ENCODE data around the gene ATP6V1A. TPM values are rescaled to one million over a fixed set of nuclear protein-coding genes. Genes with fewer than 3 reads are reported as not detected.
A peak's percentile ranks its signal among the peaks of the same experiment; 100 is the strongest.

ATP6V1A gene
- 10 to 100 TPM in 4 of 5 donors, 1 to 10 TPM in 1; 4.3 to 75.6 (median 34.2) TPM for total RNA-seq
- 10 to 100 TPM; 11.6 to 13.3 (median 12.7) TPM for polyA plus RNA-seq
- long read RNA-seq, donor 1, full-length matches to known transcripts = 1 of 1 reads
- long read RNA-seq, donor 1, partial matches to known transcripts = 0 of 1 reads
- long read RNA-seq, donor 1, other reads (novel, unspliced or antisense) = 0 of 1 reads
- long read RNA-seq, donor 2, full-length matches to known transcripts = 5 of 5 reads
- long read RNA-seq, donor 2, partial matches to known transcripts = 0 of 5 reads
- long read RNA-seq, donor 2, other reads (novel, unspliced or antisense) = 0 of 5 reads
- long read RNA-seq, donor 3, full-length matches to known transcripts = 2 of 24 reads
- long read RNA-seq, donor 3, partial matches to known transcripts = 22 of 24 reads
- long read RNA-seq, donor 3, other reads (novel, unspliced or antisense) = 0 of 24 reads
- long read RNA-seq, donor 4, full-length matches to known transcripts = 2 of 2 reads
- long read RNA-seq, donor 4, partial matches to known transcripts = 0 of 2 reads
- long read RNA-seq, donor 4, other reads (novel, unspliced or antisense) = 0 of 2 reads
- long read RNA-seq, donor 5, full-length matches to known transcripts = 5 of 12 reads
- long read RNA-seq, donor 5, partial matches to known transcripts = 7 of 12 reads
- long read RNA-seq, donor 5, other reads (novel, unspliced or antisense) = 0 of 12 reads
- long read RNA-seq, donor 6 = 0 reads
- long read RNA-seq, donor 7, full-length matches to known transcripts = 2 of 2 reads
- long read RNA-seq, donor 7, partial matches to known transcripts = 0 of 2 reads
- long read RNA-seq, donor 7, other reads (novel, unspliced or antisense) = 0 of 2 reads
- long read RNA-seq, donor 8, full-length matches to known transcripts = 11 of 11 reads
- long read RNA-seq, donor 8, partial matches to known transcripts = 0 of 11 reads
- long read RNA-seq, donor 8, other reads (novel, unspliced or antisense) = 0 of 11 reads
- long read RNA-seq, donor 9, full-length matches to known transcripts = 3 of 3 reads
- long read RNA-seq, donor 9, partial matches to known transcripts = 0 of 3 reads
- long read RNA-seq, donor 9, other reads (novel, unspliced or antisense) = 0 of 3 reads
- long read RNA-seq, donor 10 = 0 reads

GRCh38 chr3:113746548-113747282 lies at the start of gene ATP6V1A:
TSS of gene ATP6V1A (plus strand) at chr3:113747035. CDS start at chr3:113778754, 31,719 bp downstream.
- DNase-seq = peak; percentile 93 to 98

GRCh38 chr3:113697500-113698090 lies 49.2 kb upstream of the ATP6V1A start:
- TF ChIP-seq POLR2A (IDR thresholded peaks at IDR 0.05) (no peak), CTCF (IDR thresholded peaks at IDR 0.05) (no peak)
- intact Hi-C loops (cut with DNase I; ENCODE audit: low total_unique reads) = no loop called here
- Histone ChIP-seq H3K27ac (peak overlapping the region; percentile 77 to 100 (median 99)), H3K27me3 (no peaks in the 10 kb centered on the region), H3K9me3 (no peaks in the 10 kb centered on the region), H3K36me3 (no peaks in the 10 kb centered on the region), H3K4me3 (peak overlapping the region; percentile 82 to 99 (median 96)), H3K4me1 (peaks cover 15 to 47% (median 32%) of the 10 kb centered on the region in 4 donors)
- DNase-seq = no peak
- 3 to 9% (median 5%) methylated on average over 10 of the region's 10 CpGs for WGBS, 5 donors

More at GRCh38 chr3:113746548-113747282, at the start of gene ATP6V1A:
- TF ChIP-seq EP300 (IDR thresholded peaks at IDR 0.05) (no peak), CTCF (IDR thresholded peaks at IDR 0.05) (no peak), POLR2A (IDR thresholded peaks at IDR 0.05) (no peak), POLR2AphosphoS5 (IDR thresholded peaks at IDR 0.05) (peak in 2 of 3 donors; percentile 1 to 87)
- H3K27ac ChIP-seq = peak within 1 kb of the TSS; percentile 96 to 99 (median 99)
- H3K4me3 ChIP-seq = peak within 1 kb of the TSS; percentile 84 to 96 (median 93)
- intact Hi-C loops (cut with DNase I; ENCODE audit: low total_unique reads) = no loop called here
- H3K36me3 ChIP-seq = no peaks in the 10 kb centered on the region
- peaks cover 35 to 70% (median 50%) of the 10 kb centered on the region in 4 donors for H3K4me1 ChIP-seq
- H3K27me3 ChIP-seq = no peaks in the 10 kb centered on the region
- WGBS, 5 donors = 0 to 1% (median 0%) methylated on average over 31 to 34 of the region's 34 CpGs
- H3K9me3 ChIP-seq = no peaks in the 10 kb centered on the region

GRCh38 chr3:113698213-113698742 lies 48.6 kb upstream of the ATP6V1A start:
- intact Hi-C loops (cut with DNase I; ENCODE audit: low total_unique reads) = no loop called here
- TF ChIP-seq POLR2AphosphoS5 (IDR thresholded peaks at IDR 0.05) (no peak), POLR2A (IDR thresholded peaks at IDR 0.05) (no peak), EP300 (IDR thresholded peaks at IDR 0.05) (no peak), CTCF (IDR thresholded peaks at IDR 0.05) (no peak)
- WGBS, 5 donors = 58 to 63% (median 60%) methylated on average over 6 of the region's 6 CpGs
- H3K27me3 ChIP-seq = no peaks in the 10 kb centered on the region
- peaks cover 15 to 45% (median 32%) of the 10 kb centered on the region in 4 donors for H3K4me1 ChIP-seq
- no peak for DNase-seq
- H3K27ac ChIP-seq = peak overlapping the region in 4 of 5 donors; percentile 97 to 100 (median 100)
- no peaks in the 10 kb centered on the region for H3K9me3 ChIP-seq
- H3K36me3 ChIP-seq = no peaks in the 10 kb centered on the region
- peak overlapping the region in 3 of 4 donors; percentile 38 to 82 (median 48) for H3K4me3 ChIP-seq
